Body of pancreas (tissue), 4 donors: ENCODE data around the gene KIDINS220.

Source experiments
- POLR2A ChIP-seq, 3 donors: fragments of 450-650 bp; IDR thresholded peaks; one replicate each; pipeline ENCODE4 v1.6.1; 2016; ENCODE audit warnings: antibody characterized with exemption in 3 of 3, mild to moderate bottlenecking in 2 of 3
- TF ChIP-seq, protein P1 (sequence below), 7 experiments: fragments of 450-650 bp in 4 of 7; fragments of 200-600 bp in 3 of 7; sonication (generic) in 3 of 7; IDR thresholded peaks; one replicate each; pipeline ENCODE4 v1.5.1; 2016 to 2019; ENCODE audit warnings: antibody characterized with exemption in 7 of 7

DNA sequence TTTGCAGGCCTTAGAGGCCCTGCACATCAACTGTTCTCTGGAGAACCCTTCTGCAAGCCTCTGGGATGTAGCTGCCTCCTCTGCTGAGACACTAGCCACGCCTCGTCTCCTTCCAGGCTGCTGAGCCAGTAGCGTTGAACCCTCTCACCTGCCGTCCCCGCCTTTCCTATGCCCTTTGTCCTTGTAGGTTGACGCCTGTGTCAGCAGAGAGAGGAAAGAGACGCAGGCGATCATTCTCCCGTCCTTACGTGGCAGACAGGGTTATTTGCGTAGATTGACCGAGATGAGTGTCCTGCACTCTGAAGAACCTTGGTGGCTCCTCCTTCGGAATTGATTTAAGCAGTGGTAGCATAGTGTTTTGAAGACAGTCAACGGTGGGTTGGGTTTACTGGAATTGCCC lies 127.8 kb downstream of the KIDINS220 start:
- TF ChIP-seq, protein P1, sequence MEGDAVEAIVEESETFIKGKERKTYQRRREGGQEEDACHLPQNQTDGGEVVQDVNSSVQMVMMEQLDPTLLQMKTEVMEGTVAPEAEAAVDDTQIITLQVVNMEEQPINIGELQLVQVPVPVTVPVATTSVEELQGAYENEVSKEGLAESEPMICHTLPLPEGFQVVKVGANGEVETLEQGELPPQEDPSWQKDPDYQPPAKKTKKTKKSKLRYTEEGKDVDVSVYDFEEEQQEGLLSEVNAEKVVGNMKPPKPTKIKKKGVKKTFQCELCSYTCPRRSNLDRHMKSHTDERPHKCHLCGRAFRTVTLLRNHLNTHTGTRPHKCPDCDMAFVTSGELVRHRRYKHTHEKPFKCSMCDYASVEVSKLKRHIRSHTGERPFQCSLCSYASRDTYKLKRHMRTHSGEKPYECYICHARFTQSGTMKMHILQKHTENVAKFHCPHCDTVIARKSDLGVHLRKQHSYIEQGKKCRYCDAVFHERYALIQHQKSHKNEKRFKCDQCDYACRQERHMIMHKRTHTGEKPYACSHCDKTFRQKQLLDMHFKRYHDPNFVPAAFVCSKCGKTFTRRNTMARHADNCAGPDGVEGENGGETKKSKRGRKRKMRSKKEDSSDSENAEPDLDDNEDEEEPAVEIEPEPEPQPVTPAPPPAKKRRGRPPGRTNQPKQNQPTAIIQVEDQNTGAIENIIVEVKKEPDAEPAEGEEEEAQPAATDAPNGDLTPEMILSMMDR (IDR thresholded peaks at IDR 0.05) = no peak
- no peak for TF ChIP-seq POLR2A (IDR thresholded peaks at IDR 0.05)
